ENCODE data around the gene ICE2.

ICE2 gene

DNA sequence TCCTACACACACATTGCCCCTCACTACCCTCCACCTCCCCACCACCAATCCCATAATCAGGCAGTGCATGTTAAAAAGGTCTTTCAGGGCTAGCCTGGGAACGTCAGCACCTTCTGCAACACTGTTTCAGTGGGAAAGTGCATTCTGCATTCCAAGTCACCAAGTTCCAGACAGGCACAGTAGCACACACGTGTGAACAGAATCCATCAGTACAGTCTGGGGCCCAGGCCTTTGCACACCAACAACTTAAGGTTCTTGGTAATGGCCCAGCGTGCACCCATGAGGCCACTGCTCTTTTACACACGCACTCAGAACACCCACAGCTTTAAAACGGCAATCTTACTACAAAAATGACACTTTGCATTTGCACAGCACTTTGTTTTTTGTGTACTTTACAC lies 82.4 kb downstream of the ICE2 start:
- H3K4me2 ChIP-seq (ENCODE audit: low read depth, low read length): peak overlapping the region; percentile 54
- H3K27me3 ChIP-seq (replicated peaks; ENCODE audit: insufficient read depth, low read length): no peaks in the 10 kb centered on the region
- peaks cover 8% of the 10 kb centered on the region; the same call in 1 of the 2 replicates for H3F3A ChIP-seq (ENCODE audit: insufficient read depth, low read length)
- TF ChIP-seq EZH2 (optimal IDR thresholded peaks at IDR 0.05; ENCODE audit: low read depth, low read length) (no peak), CTCF (IDR thresholded peaks at IDR 0.05; ENCODE audit: low read length) (no peak), EZH2phosphoT487 (IDR thresholded peaks at IDR 0.05; ENCODE audit: low read length) (no peak)
- H3K4me3 ChIP-seq (ENCODE audit: low read length): peak overlapping the region; percentile 90
- peaks cover 60% of the 10 kb centered on the region for H3K79me2 ChIP-seq (ENCODE audit: low read length)
- H3K4me1 ChIP-seq (ENCODE audit: low read length): peaks cover 7% of the 10 kb centered on the region
- H3K36me3 ChIP-seq (replicated peaks; ENCODE audit: insufficient read depth, low read length): no peaks in the 10 kb centered on the region
- no peak overlapping the region for H2AFZ ChIP-seq (ENCODE audit: low read length)
- H3K27ac ChIP-seq (ENCODE audit: low read length): peak overlapping the region; percentile 54; the same call in 1 of the 2 replicates
- H4K20me1 ChIP-seq (ENCODE audit: insufficient read depth, low read length): no peaks in the 10 kb centered on the region
- peak overlapping the region; percentile 85; the same call in 1 of the 2 replicates for H3K9ac ChIP-seq (ENCODE audit: low read length)
- DNase-seq: no peak
- no peaks in the 10 kb centered on the region for H3K9me2 ChIP-seq (replicated peaks; ENCODE audit: insufficient read depth, low read length)
- no peaks in the 10 kb centered on the region for H3K9me3 ChIP-seq (replicated peaks; ENCODE audit: insufficient read depth, low read length)

GRCh38 chr15:60396100-60396499 lies 82.8 kb downstream of the ICE2 start:
- Histone ChIP-seq H3K27ac (ENCODE audit: low read length) (no peak overlapping the region), H3K9ac (ENCODE audit: low read length) (no peak overlapping the region), H4K20me1 (ENCODE audit: insufficient read depth, low read length) (no peaks in the 10 kb centered on the region), H3K4me1 (ENCODE audit: low read length) (peaks cover 7% of the 10 kb centered on the region), H3K27me3 (replicated peaks; ENCODE audit: insufficient read depth, low read length) (no peaks in the 10 kb centered on the region), H3F3A (ENCODE audit: insufficient read depth, low read length) (peaks cover 8% of the 10 kb centered on the region; the same call in 1 of the 2 replicates), H3K9me2 (replicated peaks; ENCODE audit: insufficient read depth, low read length) (no peaks in the 10 kb centered on the region), H2AFZ (ENCODE audit: low read length) (no peak overlapping the region), H3K36me3 (replicated peaks; ENCODE audit: insufficient read depth, low read length) (no peaks in the 10 kb centered on the region), H3K79me2 (ENCODE audit: low read length) (peaks cover 65% of the 10 kb centered on the region), H3K4me2 (ENCODE audit: low read depth, low read length) (peak overlapping the region; percentile 54; the same call in 1 of the 2 replicates), H3K9me3 (replicated peaks; ENCODE audit: insufficient read depth, low read length) (no peaks in the 10 kb centered on the region), H3K4me3 (ENCODE audit: low read length) (no peak overlapping the region)
- TF ChIP-seq EZH2 (optimal IDR thresholded peaks at IDR 0.05; ENCODE audit: low read depth, low read length) (no peak), EZH2phosphoT487 (IDR thresholded peaks at IDR 0.05; ENCODE audit: low read length) (no peak), CTCF (IDR thresholded peaks at IDR 0.05; ENCODE audit: low read length) (no peak)
- DNase-seq: no peak

DNA sequence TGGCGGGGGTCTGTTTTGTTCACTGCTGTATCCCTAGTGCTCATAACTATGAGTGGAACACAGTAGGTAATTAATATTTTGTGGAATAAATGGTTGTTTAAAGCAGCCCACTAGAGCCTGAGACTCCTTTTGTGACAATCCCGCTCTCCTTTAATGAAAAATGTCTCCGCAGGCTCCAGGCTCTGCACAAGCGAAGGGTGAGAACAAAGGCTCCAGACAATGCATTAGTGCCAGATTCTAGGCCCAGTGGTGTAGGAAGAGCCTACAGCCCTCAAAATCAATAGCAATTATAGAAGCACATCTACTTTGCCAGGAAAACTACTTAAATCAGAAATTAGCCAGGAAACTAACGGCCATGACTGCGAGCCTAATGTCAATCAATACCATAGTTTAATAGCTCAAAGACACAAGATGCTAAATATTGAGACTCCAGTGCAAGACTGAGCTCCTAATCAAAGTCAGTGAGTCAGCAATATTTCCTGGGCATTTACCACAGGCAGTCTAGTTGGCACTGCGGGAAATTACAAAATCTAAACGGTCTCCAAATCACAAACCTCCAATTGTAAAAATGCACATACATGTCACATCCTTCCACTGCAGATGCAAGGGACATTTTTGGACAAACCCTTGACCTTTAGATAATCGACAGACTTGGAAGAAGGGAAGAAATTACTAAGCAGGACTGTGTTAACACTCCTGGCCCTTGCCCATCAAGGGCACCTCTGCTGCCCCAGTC lies 83.5 kb downstream of the ICE2 start:
- H3K27ac ChIP-seq (ENCODE audit: low read length): no peak overlapping the region
- no peaks in the 10 kb centered on the region for H3K27me3 ChIP-seq (replicated peaks; ENCODE audit: insufficient read depth, low read length)
- H4K20me1 ChIP-seq (ENCODE audit: insufficient read depth, low read length): no peaks in the 10 kb centered on the region
- no peak overlapping the region for H3K4me3 ChIP-seq (ENCODE audit: low read length)
- H2AFZ ChIP-seq (ENCODE audit: low read length): no peak overlapping the region
- H3K9me3 ChIP-seq (replicated peaks; ENCODE audit: insufficient read depth, low read length): no peaks in the 10 kb centered on the region
- DNase-seq: no peak
- no peaks in the 10 kb centered on the region for H3K36me3 ChIP-seq (replicated peaks; ENCODE audit: insufficient read depth, low read length)
- peaks cover 72% of the 10 kb centered on the region for H3K79me2 ChIP-seq (ENCODE audit: low read length)
- no peak overlapping the region for H3K9ac ChIP-seq (ENCODE audit: low read length)
- peaks cover 8% of the 10 kb centered on the region; the same call in 1 of the 2 replicates for H3F3A ChIP-seq (ENCODE audit: insufficient read depth, low read length)
- H3K4me2 ChIP-seq (ENCODE audit: low read depth, low read length): no peak overlapping the region
- peaks cover 7% of the 10 kb centered on the region for H3K4me1 ChIP-seq (ENCODE audit: low read length)
- no peak for TF ChIP-seq CTCF (IDR thresholded peaks at IDR 0.05; ENCODE audit: low read length)
- TF ChIP-seq EZH2 (optimal IDR thresholded peaks at IDR 0.05; ENCODE audit: low read depth, low read length): no peak
- no peak for TF ChIP-seq EZH2phosphoT487 (IDR thresholded peaks at IDR 0.05; ENCODE audit: low read length)
- no peaks in the 10 kb centered on the region for H3K9me2 ChIP-seq (replicated peaks; ENCODE audit: insufficient read depth, low read length)
